ENCODE results near the gene SLC9A3.
"Not testable (repeated sequence)": the region's sequence is repeated elsewhere in the genome, so short reads cannot be mapped to it uniquely, and the experiment has no call there.

The SLC9A3 gene

DNA sequence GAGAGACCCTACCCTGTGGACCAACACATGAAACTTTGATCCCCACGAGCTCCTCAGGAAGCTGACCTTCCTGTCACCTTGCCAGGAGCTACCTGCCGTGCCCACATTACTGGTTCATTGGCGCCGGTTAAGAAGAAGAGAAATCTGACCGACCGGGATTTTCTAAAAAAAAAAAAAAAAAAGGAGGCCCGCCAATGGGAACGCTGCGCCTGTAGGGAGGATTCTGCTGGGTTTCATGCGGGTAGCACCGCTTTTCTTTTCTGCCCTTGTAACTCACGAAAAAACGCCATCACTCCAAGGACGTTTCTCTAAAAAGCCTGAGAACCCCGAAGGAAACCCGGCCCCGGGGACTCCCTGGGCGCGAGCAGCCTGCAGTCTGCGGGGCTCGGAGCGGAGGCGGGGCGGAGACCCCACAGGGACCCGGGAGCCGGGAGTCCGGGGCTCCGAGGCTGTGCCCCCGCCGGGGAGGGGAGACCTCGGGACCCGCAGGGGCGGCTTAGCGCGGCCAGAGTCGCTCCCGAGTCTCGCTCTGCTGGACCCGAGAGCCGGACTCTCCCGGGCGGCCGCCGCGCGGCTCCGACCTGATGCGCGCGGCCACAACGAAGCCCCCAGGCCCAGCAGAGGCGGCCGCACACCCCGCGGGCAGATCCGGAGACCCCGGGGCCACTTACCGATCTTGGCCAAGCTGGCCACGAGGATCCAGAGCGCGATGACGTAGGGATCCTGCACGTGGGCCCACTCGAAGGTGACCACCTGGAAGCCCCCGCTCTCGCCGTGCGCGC, 617 bp downstream of the SLC9A3 start:
- DNase-seq = no peak

DNA sequence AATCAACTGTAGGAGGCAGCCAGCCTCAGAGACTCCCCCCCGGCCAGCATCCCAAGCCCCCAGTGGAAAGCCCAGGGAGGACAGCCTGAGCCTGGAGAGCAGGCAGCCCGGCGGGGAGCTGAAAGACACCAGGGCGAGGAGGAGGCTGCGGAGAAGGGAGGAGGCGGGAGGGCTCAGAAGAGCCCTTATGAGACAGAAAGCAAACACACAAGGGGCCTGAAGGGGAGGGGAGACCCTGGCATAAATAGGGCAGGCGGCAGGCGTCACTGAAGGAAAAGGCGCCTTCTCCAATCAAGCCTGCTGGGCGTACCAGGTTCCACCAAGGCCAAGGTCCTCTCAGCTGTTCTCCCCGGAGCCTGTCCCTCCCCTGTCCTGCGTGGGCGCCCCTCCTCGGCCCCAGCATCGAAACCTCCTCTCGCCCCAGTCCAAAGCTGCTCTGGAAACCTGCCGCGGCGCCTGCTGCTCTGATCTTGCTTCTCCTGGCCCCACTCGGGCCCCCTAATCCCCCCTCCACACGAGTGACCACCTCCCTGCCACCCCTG, 1.3 kb downstream of the SLC9A3 start:
- DNase-seq = no peak

DNA sequence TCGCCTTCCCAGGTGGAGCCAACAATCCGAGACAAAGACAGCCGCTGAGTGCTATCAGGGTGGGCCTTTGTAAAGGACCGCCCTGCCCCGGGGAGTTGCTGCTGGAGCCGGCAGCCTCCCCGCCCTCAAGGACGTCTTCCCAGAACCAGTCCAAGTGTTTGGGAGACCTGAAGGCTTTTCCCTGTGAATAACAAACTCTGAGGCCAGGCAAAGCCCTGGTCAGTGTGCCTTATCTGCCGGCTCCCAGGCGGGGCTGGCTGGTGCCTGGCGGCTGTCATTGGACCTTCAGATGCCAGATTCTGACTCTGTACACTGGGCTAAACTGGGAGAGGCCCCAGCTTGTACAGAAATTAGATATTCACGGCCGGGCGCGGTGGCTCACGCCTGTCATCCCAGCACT, 2.1 kb downstream of the SLC9A3 start:
- DNase-seq = no peak

DNA sequence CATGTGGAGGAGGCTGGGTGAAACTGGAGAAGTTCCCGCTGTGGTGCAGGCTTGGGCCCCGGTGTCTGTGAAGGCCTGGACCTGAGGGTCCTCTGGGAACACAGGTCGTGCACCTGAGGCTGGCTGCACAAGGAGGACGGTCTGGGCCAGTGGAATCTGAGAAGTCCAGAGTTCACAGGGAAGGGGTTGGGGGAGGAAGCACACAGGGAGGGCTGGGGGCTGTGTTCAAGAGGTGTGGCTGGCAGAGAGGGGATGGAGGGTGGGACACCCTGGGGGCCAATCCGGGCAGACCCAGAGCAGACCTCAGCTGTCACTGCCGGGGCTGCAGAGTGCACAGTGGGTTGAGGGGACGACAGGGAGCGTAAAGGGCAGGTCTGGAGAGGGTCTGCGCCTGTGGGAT, 2.6 kb downstream of the SLC9A3 start:
- DNase-seq = no peak

DNA sequence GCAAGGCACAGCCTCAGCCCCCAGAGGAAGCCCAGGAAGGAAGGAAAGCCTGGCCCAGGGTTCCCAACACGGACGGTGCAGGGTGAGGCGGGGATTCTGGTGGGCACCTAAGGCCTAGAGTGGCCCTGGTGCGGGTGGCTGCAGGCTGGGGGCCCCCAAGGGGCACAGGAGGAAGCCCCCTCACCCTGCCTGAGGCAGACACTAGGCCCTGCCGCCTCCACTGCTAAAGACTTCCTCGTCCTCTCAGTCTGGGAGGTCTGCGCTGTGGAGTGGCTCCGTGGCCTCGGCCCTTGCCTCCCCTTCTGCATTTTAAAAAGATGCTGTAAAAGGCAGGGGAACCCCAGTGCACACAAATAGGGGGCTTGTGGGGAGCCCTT, 3.4 kb downstream of the SLC9A3 start:
- no peak for DNase-seq

DNA sequence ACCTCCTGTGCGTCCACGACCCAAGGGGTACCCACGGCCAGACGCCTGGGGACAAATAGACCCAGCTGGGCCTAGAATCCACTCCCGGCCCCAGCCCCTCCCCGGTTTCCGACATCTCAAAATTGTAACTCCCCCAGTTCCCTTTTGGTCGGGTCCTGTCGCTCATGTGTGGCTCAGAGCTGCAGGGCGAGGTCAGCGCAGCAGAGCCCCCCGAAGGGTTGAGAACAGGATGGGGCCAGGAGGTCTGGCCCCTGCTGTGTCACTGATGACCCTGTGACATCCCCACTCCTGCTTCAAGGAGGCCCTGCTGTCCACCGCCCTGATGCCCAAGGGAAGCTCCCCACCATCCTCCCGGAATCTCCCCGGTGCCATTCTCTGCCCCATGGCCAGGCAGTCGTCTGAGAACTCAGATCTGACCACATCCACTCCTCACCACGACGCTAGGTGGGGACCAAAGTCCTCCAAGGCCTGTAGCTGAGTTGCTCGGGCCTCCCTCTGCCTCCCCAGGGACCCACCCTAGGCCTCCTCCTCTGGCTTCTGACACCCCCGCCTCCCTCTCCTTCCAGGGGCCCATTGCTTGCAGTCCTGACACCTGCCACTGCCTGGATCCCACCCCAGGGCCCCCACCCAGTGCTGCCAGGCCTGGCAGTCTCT, 3.9 kb downstream of the SLC9A3 start:
- no peak for DNase-seq

DNA sequence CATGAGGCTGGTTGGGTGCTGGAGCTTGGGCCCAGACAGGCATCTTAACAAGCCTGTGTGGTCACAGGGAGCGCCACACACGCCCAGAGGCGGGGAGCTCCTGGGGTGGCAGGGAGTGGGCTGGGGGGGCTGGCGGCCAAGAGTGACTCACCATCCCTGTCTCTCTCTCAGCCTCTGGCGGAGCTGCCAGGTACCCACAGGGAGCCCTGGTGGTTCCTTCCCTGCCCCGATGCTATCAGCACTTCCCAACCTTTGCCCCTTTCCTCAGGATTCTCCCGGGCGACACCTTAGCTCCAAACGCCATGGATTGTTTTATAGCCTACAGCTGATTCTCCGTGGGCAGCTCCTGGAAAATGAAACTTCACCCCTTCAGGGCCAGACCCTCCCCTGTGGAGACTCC, 5.5 kb downstream of the SLC9A3 start:
- no peak for DNase-seq

DNA sequence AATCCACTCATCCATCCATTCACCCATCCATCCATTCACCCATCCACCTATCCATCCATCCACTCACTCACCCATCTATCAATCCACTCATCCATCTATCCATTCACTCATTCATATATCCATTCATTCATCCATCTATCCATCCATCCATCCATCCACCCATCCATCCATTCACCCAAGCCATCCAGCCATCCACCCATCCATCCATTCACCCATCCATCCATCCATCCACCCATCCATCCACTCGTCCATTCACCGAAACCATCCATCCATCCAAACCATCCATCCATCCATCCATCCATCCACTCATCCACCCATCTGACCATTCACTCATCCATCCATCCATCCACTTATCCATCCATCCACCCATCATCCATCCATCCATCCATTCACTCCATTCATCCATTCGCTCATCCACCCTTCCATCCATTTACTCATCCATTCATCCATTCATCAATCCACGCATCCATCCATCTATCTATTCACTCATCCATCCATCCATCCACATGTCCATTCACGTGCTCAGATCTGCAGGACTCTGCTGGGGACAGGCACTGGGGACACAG, 6.6 kb downstream of the SLC9A3 start:
- no peak for DNase-seq

DNA sequence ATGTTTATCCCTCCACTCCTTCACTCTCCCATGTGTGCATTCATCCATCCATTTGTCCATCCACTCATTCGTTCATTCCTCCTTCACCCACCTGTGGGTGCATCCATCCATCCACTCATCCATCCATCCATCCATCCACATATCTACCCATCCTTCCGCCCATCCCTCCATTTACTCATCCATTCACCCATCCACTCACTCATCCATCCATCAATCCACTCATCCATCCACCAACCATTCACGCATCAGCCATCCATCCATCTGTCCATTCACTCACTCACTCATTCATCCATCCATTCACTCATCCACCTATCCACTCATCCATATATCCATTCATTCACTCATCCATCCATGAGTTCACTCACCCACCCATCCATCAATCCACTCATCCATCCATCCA, 7.3 kb downstream of the SLC9A3 start:
- DNase-seq = no peak

DNA sequence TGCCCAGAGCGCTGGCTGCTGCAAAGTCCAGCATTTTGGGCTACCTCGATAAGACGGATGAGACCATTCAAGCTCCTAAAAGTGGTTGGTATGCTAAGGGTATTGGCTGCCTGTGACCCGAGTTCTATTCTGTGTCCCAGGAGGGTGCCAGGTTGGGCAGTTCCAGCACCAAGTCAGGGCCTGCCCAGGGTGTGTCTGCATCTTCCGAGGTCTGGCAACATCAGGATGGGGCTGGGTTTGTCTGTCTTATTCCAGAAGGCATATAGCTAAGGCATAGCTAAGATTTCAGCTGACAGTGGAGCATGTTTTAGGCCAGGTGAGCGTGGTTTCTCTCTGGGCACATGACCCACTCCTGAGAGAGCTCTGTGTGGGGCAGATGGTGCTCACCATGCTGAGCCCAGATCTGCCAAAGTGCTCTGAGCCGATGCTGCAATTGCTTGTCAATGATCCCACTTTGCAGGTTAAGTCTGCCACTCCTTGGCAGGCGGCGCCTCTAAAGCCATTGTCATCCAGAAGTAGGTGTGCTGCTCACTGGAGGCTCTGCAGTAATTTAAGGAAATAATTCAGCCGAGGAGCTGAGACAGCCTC, 7.8 kb downstream of the SLC9A3 start:
- no peak for DNase-seq

DNA sequence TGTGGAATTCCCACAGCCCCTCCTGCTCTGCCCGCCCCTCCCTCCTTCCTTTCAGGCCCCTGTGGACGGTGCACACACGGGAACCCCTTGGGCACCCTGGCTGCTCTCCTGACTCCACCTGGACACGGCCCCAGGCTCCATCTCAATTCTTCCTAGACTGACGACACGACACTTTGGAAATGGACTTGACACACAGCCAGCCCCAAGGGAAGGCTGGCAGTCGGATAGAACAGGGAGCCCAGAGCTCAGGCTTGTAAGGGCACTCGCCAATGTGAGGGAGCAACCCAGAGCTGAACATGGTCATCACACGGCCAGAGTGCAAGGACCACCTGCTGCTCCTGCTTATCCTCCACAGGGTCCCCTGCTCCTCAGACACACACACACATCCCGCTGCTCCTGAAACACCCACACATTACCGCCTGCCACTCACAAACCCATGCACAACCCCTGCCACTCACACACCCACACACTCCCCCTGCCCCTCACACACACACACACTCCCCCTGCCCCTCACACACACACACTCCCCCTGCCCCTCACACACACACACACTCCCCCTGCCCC, 8.9 kb downstream of the SLC9A3 start:
- no peak for DNase-seq

DNA sequence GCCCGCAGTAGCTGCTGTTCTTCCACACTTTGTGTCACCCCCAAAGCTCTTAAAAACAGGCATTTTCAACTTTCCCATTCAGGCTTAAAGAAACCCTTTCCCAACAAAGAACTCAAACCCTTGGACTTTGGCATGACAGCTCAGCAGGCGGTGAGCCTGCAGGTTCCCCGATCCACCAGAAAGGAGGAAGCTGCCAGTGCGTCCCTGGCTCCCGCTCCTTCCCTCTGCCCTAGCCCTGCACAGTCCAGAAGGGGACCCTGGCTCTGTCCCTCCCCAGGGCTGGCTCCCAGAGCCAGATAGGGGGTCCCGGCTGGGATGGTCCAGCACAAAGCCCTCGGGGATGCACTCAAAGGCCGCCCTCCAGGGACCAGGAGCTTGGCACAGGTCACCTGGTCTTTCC, 9.6 kb downstream of the SLC9A3 start:
- no peak for DNase-seq

DNA sequence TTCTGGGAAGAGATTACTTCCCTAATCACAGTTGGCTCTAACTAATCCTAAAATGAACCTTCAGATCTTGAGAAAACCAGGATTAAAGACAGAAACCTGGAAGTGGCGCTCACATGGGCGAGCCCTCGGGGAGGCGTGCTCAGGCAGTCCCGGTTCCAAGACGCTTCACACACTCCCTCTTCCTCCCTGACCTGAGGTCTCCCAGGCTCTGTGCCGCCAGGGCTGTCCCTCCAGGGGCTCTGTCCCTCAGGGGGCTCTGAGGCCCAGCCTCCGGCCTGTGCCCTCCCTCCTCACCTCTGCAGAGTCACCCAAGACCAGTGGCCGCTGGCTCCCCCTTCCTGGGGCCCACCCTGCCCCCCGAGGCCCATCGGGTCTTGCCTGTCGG, 10.2 kb downstream of the SLC9A3 start:
- DNase-seq = no peak

DNA sequence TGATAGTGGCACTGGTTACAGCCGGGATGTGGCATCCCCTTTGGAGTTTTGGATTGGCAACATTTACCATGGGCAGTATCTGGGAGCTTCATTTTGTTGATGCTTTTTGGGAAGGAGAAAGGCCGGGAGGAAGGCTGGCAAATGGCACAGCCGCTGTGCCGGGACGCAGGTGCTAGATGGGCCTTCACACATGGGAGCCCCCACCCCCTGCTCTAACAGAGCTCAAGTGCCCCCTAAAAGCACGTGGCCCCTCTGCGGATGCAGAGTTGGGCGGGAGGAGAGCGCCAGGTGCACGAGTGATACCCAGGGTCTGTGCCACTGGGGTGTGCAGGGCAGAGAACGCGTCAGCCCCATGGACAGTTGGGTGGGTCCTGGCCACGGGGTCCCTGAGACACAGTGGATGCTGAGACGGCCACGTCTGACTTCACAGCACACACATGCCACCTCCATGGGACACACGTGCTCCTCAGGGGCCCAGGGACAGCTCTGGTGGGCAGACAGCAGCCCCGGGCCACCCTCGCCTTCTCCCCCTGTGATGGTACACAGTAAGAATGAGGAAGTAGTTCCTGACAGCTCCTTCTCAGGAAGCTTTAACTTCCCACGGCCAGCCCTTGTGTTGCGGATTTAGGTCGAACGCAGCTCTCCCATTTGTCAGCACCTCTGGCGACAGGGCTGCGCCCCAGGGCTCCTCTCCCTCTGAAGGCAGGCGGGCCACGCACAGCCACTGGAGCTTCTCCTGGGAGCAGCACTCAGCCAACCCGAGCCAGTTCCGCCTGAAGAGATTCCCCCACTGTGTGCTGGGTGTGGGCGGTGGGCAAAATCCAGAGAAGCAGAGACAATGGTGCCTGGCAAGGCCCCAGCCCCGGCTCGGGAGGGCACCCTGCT, 10.8 kb downstream of the SLC9A3 start:
- no peak for DNase-seq

DNA sequence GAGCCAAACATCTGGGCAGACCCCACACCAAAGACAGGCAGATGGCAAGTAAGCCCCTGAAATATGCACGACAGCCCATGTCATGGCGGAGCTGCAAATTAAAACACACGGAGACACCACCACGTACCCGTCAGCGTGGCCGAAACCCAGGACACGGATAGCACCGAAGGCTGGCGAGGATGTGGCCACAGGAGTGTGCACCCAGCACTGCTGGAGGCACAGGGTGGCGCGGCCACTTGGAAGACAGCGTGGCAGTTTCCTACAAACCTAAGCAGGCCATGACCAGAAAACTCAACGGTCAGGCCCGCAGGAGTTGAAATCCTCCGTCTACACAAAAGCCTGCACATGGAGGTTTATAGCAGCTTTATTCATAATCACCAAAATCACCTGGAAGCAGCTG, 12.8 kb downstream of the SLC9A3 start:
- DNase-seq = no peak

DNA sequence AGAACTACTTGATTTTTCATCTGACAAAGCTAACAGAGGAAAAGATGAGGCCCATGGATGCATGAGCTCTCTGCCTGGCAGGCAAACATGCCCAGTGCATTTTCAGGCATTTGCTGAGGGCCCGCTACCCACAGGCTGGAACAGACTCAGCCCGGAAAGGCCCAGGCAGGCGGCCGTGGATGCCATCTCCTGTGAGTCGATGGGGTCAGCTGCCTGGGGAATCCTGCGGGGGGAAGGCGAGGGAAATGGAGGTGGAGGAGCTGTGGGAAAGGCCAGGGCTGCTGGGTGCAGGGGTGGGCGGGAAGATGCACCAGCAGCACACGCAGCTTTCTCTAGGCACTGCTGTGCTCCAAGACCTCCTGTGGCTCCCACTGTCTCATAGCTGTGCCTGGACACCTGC, 13.7 kb downstream of the SLC9A3 start:
- no peak for DNase-seq

DNA sequence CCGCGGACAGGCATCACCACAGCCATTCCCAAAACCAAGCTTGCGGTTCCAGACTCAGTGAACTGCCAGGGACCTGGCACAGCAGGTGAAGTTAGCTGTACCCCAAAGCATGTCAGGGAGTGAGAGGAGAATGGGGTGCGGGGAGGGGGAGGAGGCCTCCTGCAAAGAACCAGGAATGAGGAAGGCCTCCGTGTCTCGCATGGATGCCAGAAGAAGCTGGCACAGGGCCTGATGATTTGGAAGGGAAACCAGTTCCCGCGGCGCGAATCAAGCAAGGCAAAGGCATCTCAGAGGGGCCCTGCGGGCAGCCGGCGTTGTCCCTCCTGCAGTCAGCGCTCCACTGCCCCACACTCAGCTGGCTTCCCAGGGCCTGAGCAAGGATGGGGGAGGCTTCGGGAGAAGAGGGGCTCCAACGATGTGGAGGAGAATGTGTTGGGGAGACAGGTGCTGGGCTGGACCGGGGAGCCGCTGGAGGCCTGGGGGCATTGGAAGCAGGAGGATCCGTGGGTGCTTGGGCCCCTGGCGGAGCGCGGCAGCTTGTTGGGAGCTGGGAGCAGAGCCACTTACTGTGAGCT, 14.6 kb downstream of the SLC9A3 start:
- DNase-seq = no peak

DNA sequence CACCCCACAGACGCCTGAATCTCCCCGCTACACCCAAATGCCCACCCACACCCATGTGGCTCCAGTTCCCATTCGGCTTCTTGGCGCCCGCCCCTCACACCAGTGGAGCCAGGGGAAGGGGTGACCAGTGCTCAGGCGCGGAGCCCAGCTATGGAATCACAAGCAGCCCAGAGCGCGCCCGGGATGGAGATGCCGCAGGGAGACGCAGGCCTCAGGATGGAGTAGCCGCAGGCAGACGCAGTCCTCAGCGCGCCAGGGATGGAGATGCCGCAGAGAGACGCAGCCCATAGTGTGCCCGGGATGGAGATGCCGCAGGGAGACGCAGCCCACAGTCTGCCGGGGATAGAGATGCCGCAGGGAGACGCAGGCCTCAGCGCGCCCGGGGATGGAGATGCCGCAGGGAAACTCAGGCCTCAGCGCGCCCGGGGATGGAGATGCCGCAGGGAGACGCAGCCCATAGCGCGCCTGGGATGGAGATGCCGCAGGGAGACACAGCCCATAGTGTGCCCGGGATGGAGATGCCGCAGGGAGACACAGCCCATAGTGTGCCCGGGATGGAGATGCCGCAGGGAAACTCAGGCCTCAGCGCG, 16.2 kb downstream of the SLC9A3 start:
- DNase-seq = not testable (repeated sequence)

DNA sequence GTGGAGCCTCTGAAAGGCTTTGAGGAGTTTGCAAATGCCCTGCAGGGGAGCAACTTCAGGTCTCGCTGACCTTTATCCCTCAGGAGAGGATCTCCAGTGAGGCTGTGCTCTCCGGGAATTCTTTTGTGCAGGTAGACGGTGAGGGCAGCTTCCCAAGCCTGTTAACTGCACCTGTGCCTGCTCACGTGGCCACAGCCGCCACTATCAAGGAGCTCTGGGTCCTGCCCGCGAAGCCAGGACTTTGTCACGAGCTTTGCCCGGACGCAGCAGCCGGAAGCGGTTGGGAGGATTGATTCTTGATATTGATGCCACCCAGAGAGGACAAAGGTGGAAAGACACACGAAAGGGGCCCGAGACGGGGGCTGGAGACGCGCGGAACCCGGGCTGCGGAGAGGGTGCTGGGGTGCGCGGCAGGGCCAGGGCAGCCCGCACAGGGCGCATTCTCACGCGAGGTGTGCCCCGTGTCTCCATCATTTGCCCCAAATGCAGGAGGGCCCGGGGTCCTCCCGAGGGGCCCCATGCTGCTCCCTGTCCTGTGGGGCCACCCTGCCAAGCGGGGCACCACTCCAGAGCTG, 18.2 kb downstream of the SLC9A3 start:
- no peak for DNase-seq

DNA sequence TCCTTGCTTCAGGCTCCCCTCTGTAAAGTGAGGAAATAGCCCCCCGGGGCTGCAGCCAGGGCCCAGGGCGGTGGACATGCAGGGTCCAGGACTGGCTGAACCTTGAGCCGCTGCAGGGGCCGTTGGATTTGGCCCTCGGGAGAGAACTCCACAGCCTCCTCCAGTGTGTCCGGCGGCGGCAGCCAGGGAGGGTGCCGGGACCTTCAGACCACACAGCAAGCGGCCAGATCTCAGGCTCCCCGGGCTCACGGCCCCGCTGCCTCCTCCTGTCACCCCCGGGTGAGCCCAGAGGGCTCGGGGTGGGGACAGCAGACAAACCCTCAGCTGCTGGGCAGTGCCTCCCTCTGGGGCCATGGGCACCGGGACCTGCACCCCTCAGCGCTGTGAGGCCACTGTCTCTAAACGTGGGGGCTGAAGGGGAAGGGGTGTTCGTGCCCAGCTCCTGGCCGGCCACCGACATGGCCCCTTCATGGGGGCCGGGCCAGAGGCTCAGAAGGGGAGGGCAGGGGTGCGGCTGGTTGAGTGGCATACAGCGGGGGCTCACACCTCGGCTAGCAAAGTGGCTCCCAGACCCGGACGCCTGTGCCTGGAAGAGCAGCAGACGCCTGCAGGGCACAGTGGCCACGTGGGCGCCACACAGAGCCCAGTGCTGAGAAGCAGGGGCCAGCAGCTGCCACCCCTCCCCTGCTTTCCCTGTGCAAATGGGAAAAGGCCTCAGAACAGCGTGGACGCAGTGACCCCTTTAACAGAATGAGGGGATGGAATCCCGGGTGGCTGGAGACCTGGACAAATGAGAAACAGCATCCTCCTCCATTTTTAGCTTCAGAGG, 19.7 kb downstream of the SLC9A3 start:
- DNase-seq = no peak

All from EL (cell line).